Measurements from ENCODE around the gene TMEM82. TPM values are rescaled to one million over a fixed set of nuclear protein-coding genes. Genes with fewer than 3 reads are reported as not detected.

The TMEM82 gene
- total RNA-seq, 1 donor from 2014 or later = not detected

DNA sequence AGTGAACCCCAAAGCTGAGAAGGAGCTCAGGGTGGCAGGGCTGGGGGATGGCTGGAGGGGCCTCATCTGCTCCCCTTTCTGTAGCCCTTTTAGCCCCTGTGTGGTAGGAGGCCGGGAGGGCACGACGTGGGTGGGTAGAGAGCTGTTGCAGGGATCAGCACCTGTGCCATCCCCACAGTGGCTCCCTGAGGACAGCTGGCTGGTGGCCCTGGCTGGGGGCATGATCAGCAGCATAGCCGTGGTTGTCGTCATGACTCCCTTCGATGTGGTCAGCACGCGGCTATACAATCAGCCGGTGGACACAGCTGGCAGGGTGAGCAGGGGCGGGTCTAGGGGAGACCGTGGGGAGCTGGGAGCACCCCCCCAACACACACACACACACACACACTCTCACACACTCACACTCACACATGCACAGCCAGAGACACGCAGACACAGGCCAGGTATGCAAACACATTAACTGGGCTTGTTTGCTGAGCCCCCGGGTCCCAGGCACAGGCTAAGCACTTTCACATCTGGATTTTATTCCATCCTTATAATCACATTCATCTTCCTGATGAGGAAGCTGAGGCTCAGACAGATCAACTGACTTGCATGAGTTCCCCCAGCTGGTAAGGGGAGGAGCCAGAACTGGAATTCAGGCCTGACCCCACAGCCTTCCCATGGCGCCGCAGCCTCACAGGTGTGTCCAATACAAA, 3.7 kb upstream of the TMEM82 start:
- Mint-ChIP-seq H3K9me3 (ENCODE audit: unreplicated experiment) (no peaks in the 10 kb centered on the region), H3K4me1 (ENCODE audit: unreplicated experiment) (peaks cover 9% of the 10 kb centered on the region), H3K36me3 (ENCODE audit: unreplicated experiment) (no peaks in the 10 kb centered on the region), H3K4me3 (ENCODE audit: unreplicated experiment) (no peak overlapping the region), H3K27me3 (ENCODE audit: unreplicated experiment) (no peaks in the 10 kb centered on the region), H3K27ac (ENCODE audit: unreplicated experiment) (no peak overlapping the region)
- TF ChIP-seq, protein P1, sequence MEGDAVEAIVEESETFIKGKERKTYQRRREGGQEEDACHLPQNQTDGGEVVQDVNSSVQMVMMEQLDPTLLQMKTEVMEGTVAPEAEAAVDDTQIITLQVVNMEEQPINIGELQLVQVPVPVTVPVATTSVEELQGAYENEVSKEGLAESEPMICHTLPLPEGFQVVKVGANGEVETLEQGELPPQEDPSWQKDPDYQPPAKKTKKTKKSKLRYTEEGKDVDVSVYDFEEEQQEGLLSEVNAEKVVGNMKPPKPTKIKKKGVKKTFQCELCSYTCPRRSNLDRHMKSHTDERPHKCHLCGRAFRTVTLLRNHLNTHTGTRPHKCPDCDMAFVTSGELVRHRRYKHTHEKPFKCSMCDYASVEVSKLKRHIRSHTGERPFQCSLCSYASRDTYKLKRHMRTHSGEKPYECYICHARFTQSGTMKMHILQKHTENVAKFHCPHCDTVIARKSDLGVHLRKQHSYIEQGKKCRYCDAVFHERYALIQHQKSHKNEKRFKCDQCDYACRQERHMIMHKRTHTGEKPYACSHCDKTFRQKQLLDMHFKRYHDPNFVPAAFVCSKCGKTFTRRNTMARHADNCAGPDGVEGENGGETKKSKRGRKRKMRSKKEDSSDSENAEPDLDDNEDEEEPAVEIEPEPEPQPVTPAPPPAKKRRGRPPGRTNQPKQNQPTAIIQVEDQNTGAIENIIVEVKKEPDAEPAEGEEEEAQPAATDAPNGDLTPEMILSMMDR (IDR thresholded peaks at IDR 0.05) = no peak
- no peak for DNase-seq (ENCODE audit: extremely low spot score, unreplicated experiment)

DNA sequence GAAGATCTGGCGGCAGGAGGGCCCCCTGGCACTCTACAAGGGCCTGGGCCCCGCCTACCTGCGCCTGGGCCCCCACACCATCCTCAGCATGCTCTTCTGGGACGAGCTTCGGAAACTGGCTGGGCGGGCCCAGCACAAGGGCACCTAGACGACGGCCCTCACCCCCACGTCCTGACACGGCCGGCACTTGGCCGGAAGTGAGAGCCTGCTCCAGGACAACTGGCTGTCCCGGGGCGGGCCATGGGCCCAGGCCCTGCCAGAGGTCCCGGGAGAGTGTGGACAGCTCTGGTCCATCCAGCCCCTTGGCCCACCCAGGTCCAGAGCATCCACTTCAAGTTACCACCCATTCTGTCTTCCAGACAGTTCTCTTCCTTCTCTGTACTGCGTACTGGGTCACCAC, 3.0 kb upstream of the TMEM82 start:
- H3K9me3 Mint-ChIP-seq (ENCODE audit: unreplicated experiment) = no peaks in the 10 kb centered on the region
- TF ChIP-seq, protein P1 (IDR thresholded peaks at IDR 0.05) = no peak
- H3K36me3 Mint-ChIP-seq (ENCODE audit: unreplicated experiment) = no peaks in the 10 kb centered on the region
- no peaks in the 10 kb centered on the region for H3K27me3 Mint-ChIP-seq (ENCODE audit: unreplicated experiment)
- DNase-seq (ENCODE audit: extremely low spot score, unreplicated experiment) = no peak
- no peak overlapping the region for H3K4me3 Mint-ChIP-seq (ENCODE audit: unreplicated experiment)
- no peak overlapping the region for H3K27ac Mint-ChIP-seq (ENCODE audit: unreplicated experiment)
- peaks cover 9% of the 10 kb centered on the region for H3K4me1 Mint-ChIP-seq (ENCODE audit: unreplicated experiment)

DNA sequence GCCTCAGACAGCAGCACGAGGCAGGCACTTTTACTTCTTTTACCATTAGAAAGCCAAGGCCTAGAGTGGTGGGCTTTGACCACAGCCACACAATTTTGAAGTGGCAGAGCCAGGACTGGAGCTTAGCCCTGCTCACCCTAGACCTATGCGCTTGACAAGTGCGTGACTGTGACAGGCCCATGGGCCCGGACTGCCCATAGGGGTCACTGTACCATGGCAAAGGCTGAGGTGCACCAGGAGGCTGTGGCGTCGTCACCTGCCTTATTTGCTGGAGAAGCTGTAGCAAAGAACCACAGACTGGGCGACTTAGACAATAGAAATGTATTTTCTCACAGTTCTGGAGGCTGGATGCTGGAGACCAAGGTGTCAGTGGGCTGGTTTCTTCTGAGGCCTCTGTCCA, 2.6 kb upstream of the TMEM82 start:
- H3K4me3 Mint-ChIP-seq (ENCODE audit: unreplicated experiment) = no peak overlapping the region
- H3K27ac Mint-ChIP-seq (ENCODE audit: unreplicated experiment) = no peak overlapping the region
- no peaks in the 10 kb centered on the region for H3K36me3 Mint-ChIP-seq (ENCODE audit: unreplicated experiment)
- peaks cover 10% of the 10 kb centered on the region for H3K4me1 Mint-ChIP-seq (ENCODE audit: unreplicated experiment)
- no peaks in the 10 kb centered on the region for H3K27me3 Mint-ChIP-seq (ENCODE audit: unreplicated experiment)
- no peaks in the 10 kb centered on the region for H3K9me3 Mint-ChIP-seq (ENCODE audit: unreplicated experiment)
- DNase-seq (ENCODE audit: extremely low spot score, unreplicated experiment) = no peak
- TF ChIP-seq, protein P1 (IDR thresholded peaks at IDR 0.05) = peak; percentile 4

DNA sequence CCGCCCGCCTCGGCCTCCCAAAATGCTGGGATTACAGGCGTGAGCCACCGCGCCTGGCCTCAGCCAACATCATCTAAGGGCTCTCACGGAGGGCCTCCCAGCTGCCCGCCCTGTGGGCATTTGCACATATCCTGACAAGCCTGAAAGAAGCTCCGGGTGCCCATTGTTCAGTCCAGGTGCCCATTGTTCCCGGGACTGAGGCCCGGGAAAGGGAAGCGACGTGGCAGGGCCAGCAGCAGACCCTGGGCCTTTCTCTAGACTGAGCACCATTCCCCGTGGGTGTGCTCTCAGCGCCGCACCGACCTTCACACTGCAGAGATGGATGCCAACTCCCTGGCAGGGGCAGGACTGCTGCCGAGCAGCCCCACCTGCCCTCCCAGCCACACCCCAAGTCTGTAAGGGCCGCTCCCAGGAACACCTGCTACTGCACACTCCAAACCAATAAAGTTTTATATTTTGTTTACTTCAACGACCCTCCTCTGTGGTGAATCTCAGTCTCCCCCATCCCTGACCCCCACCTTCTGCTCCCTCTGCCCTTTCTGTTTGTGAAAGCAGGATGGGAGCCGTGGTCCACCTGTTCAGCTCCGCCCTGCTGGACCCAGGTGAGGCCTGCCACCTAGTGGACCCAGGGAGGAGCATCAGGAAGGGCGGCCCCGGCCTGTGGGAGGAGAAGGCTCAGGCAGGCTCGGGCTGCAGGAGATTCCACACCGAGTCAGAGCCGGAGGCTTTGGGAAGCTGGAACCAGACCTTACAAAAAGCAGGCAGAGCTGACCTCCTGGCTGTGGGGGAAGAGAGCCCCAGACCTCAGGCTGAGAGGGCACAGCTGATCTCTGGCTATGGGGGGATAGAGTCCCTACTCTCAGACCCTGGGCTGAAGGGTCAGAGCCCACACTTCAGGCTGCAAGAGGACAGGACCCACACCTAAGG, 1.1 kb upstream of the TMEM82 start:
- no peak overlapping the region for H3K4me3 Mint-ChIP-seq (ENCODE audit: unreplicated experiment)
- H3K27me3 Mint-ChIP-seq (ENCODE audit: unreplicated experiment) = no peaks in the 10 kb centered on the region
- no peak for DNase-seq (ENCODE audit: extremely low spot score, unreplicated experiment)
- H3K9me3 Mint-ChIP-seq (ENCODE audit: unreplicated experiment) = no peaks in the 10 kb centered on the region
- H3K27ac Mint-ChIP-seq (ENCODE audit: unreplicated experiment) = no peak overlapping the region
- H3K4me1 Mint-ChIP-seq (ENCODE audit: unreplicated experiment) = peaks cover 11% of the 10 kb centered on the region
- no peaks in the 10 kb centered on the region for H3K36me3 Mint-ChIP-seq (ENCODE audit: unreplicated experiment)
- TF ChIP-seq, protein P1 (IDR thresholded peaks at IDR 0.05) = peak; percentile 79

DNA sequence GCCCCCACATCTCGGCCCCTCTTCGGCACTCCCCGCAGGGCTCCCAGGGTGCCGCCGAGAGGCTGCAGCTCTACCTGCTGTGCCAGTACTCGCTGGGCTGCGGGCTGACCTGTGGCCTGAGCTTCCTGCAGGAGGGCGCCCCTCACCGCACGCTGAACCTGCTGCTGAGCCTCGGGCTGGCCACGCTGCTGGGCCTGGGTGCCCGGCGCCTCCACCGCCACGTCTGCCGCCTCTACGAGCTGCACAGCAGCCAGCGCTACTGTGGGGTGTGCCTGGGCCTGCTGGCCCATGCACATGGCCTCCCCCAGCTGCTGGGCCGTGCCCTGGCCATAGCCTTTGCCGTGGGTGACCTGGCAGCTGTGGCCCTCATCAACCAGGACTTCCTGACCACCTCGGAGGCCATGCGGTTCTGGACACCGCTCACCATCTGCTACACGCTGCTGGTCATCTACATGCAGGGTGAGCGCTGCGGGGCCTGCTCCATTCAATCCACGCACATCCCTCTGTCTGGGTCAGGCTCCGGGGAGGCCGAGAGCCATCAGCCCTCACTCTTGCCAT, 1.9 kb downstream of the TMEM82 start:
- TF ChIP-seq, protein P1 (IDR thresholded peaks at IDR 0.05) = no peak
- Mint-ChIP-seq H3K36me3 (ENCODE audit: unreplicated experiment) (no peaks in the 10 kb centered on the region), H3K27ac (ENCODE audit: unreplicated experiment) (no peak overlapping the region), H3K4me1 (ENCODE audit: unreplicated experiment) (peaks cover 34% of the 10 kb centered on the region), H3K9me3 (ENCODE audit: unreplicated experiment) (no peaks in the 10 kb centered on the region), H3K27me3 (ENCODE audit: unreplicated experiment) (no peaks in the 10 kb centered on the region), H3K4me3 (ENCODE audit: unreplicated experiment) (no peak overlapping the region)
- DNase-seq (ENCODE audit: extremely low spot score, unreplicated experiment) = no peak
